HepG2 (cell line): ENCODE measurements around the gene MUC6. TPM values are rescaled to one million over a fixed set of nuclear protein-coding genes. Genes with fewer than 3 reads are reported as not detected.

Experiments
- ATAC-seq: fragments of 200-7000 bp; cut with Tn5 transposase; 3 replicates; pipeline ENCODE4 v1.9.1; 2020; ENCODE audit warnings: mild to moderate bottlenecking, moderate library complexity
- BruUV-seq: library from RNA; stranded (reverse); fragments of 400-500 nt; replicated peaks from 2 replicates; lab custom pipeline; 2021; lab: Mats Ljungman, UMichigan
- CTCF ChIA-PET: fragments of 300-600 bp; formaldehyde crosslinking; extraction: SDS; loops from one replicate; lab custom pipeline; 2021; ENCODE audit warnings: low total read pairs, inconsistent platforms, low intra/inter-chr PET ratio; lab: Yijun Ruan, JAX
- POLR2A ChIA-PET: fragments of 350-600 bp; sonication (Branson Sonifier 250); formaldehyde crosslinking; loops from one replicate; lab custom pipeline; 2020; ENCODE audit warnings: antibody characterized with exemption, inconsistent platforms; lab: Yijun Ruan, JAX
- DNase-seq: peaks from one replicate; pipeline ENCODE4 v3.0.0-alpha.2; 2015; ENCODE audit warnings: low spot score
- FAIRE-seq: peaks from 3 replicates; lab custom pipeline; 2011; peaks lifted over from hg19 to GRCh38; lab: Jason Lieb, UNC
- H2AFZ ChIP-seq: one replicate; pipeline ENCODE4 v1.6.1; 2011; ENCODE audit warnings: low read length, inconsistent platforms
- H3K27ac ChIP-seq: fragments of 300-600 bp; 3 replicates; pipeline ENCODE4 v1.8.0; 2011; ENCODE audit warnings: mixed run types, mild to moderate bottlenecking, mixed read lengths, low read length, inconsistent platforms; ENCODE audit not compliant: insufficient read depth; ENCODE audit errors: extremely low read length
- H3K27me3 ChIP-seq, 2 experiments: fragments of 200-600 bp in 1 of 2; 2 replicates in 1 of 2; 3 replicates in 1 of 2; pipeline versions ENCODE4 v1.6.0 to v1.8.0; 2011; ENCODE audit warnings: low read length in 2 of 2, mild to moderate bottlenecking in 2 of 2, moderate library complexity in 2 of 2, inconsistent platforms in 1 of 2; ENCODE audit not compliant: insufficient read depth in 2 of 2, control insufficient read depth in 1 of 2
- H3K36me3 ChIP-seq, 2 experiments: fragments of 200-600 bp in 1 of 2; replicated peaks in 1 of 2; 2 replicates in 1 of 2; 3 replicates in 1 of 2; pipeline versions ENCODE4 v1.5.1 to v1.8.0; 2011; ENCODE audit warnings: low read length in 2 of 2, inconsistent platforms in 1 of 2; ENCODE audit not compliant: insufficient read depth in 2 of 2, control insufficient read depth in 1 of 2
- H3K4me1 ChIP-seq: 2 replicates; pipeline ENCODE4 v1.5.1; 2012; ENCODE audit warnings: low read length, inconsistent platforms; ENCODE audit not compliant: insufficient read depth
- H3K4me2 ChIP-seq: 2 replicates; pipeline ENCODE4 v1.6.0; 2011; ENCODE audit warnings: low read depth, low read length, inconsistent platforms
- H3K4me3 ChIP-seq, 3 experiments: fragments of 200-600 bp in 1 of 3; sonication (generic), shearing (Covaris generic) in 1 of 3; replicated peaks in 1 of 3; 2 replicates each; pipeline ENCODE4 v1.5.1; 2011 to 2016; ENCODE audit warnings: low read length in 3 of 3, inconsistent platforms in 2 of 3, low read depth in 2 of 3, mild to moderate bottlenecking in 2 of 3, control low read depth in 1 of 3, mixed read lengths in 1 of 3; ENCODE audit not compliant: insufficient read depth in 1 of 3
- H3K79me2 ChIP-seq: one replicate; pipeline ENCODE4 v1.6.1; 2011; ENCODE audit warnings: low read length, inconsistent platforms; ENCODE audit not compliant: insufficient read depth
- H3K9ac ChIP-seq: 2 replicates; pipeline ENCODE4 v1.6.0; 2011; ENCODE audit warnings: mild to moderate bottlenecking, low read depth, low read length, inconsistent platforms; ENCODE audit not compliant: insufficient read depth
- H3K9me3 ChIP-seq: 2 replicates; pipeline ENCODE4 v1.5.1; 2012; ENCODE audit warnings: mild to moderate bottlenecking, low read length
- H4K20me1 ChIP-seq: 2 replicates; pipeline ENCODE4 v1.6.0; 2011; ENCODE audit warnings: inconsistent platforms, mild to moderate bottlenecking, low read length, moderate library complexity; ENCODE audit not compliant: insufficient read depth
- MNT ChIP-seq: fragments of 450-650 bp; IDR thresholded peaks from 2 replicates; pipeline ENCODE4 v1.6.1; 2016
- NFIB ChIP-seq: sonication (generic); formaldehyde crosslinking; IDR thresholded peaks from 2 replicates; pipeline ENCODE4 v1.9.0; 2021; ENCODE audit warnings: missing genetic modification reagents, mild to moderate bottlenecking, borderline replicate concordance
- PAXIP1 ChIP-seq: sonication (generic); formaldehyde crosslinking; conservative IDR thresholded peaks from 2 replicates; pipeline ENCODE4 v1.4.0; 2020; ENCODE audit warnings: mild to moderate bottlenecking, missing genetic modification reagents, moderate library complexity
- PRDM15 ChIP-seq: sonication (generic); formaldehyde crosslinking; IDR thresholded peaks from 2 replicates; pipeline ENCODE4 v1.4.0; 2020; ENCODE audit warnings: missing genetic modification reagents
- SKI ChIP-seq: fragments of 450-650 bp; IDR thresholded peaks from one replicate; pipeline ENCODE4 v1.6.1; 2018; ENCODE audit warnings: mild to moderate bottlenecking; ENCODE audit not compliant: partially characterized antibody
- SP1 ChIP-seq, 2 experiments: fragments of 450-650 bp in 1 of 2; sonication (generic) in 1 of 2; formaldehyde crosslinking in 1 of 2; IDR thresholded peaks; 2 replicates each; pipeline versions ENCODE4 v1.4.0 to v1.6.1; 2016 to 2020; ENCODE audit warnings: missing genetic modification reagents in 1 of 2
- TSC22D2 ChIP-seq: sonication (generic); formaldehyde crosslinking; IDR thresholded peaks from 2 replicates; pipeline ENCODE4 v1.5.1; 2020; ENCODE audit warnings: missing genetic modification reagents, mild to moderate bottlenecking, borderline replicate concordance
- WIZ ChIP-seq: sonication (generic); formaldehyde crosslinking; IDR thresholded peaks from 2 replicates; pipeline ENCODE4 v1.5.1; 2020; ENCODE audit warnings: mild to moderate bottlenecking, missing genetic modification reagents
- ZBTB49 ChIP-seq: sonication (generic); formaldehyde crosslinking; IDR thresholded peaks from 2 replicates; pipeline ENCODE4 v1.4.0; 2020; ENCODE audit warnings: missing genetic modification reagents, borderline replicate concordance
- ZMYM3 ChIP-seq: sonication (generic); formaldehyde crosslinking; IDR thresholded peaks from 2 replicates; pipeline ENCODE4 v1.5.1; 2020; ENCODE audit warnings: mild to moderate bottlenecking, missing genetic modification reagents
- ZNF331 ChIP-seq: sonication (generic); formaldehyde crosslinking; IDR thresholded peaks from 2 replicates; pipeline ENCODE4 v1.4.0; 2020; ENCODE audit warnings: missing genetic modification reagents
- WGBS: methylation state at CpG from one replicate; pipeline ENCODE4 v1.1.6; 2017; ENCODE audit warnings: low lambda C conversion rate; 5-methylcytosine and 5-hydroxymethylcytosine counted together
- in situ Hi-C: cut with HindIII; loops from 2 replicates; pipeline ENCODE4 v1.10.0; 2017; ENCODE audit warnings: low pct_unique_long_range_greater_than_20kb; ENCODE audit not compliant: extremely low pct_ligation_motif_present
- intact Hi-C: fragments of 100-400 bp; cut with micrococcal nuclease; formaldehyde crosslinking; loops from one replicate; pipeline ENCODE4 v1.10.0; 2022; ENCODE audit not compliant: unreplicated experiment
- polyA plus RNA-seq, 8 experiments: library from polyadenylated mRNA; depleted of rRNA in 3 of 8; stranded (reverse) in 7 of 8; unstranded in 1 of 8; fragments of >200 nt; fragmentation: Illumina TruSeq in 4 of 8; extraction: Trizol in 4 of 8; gene quantifications; 2 replicates each; pipeline versions ENCODE4 v1.2.1 to v1.2.3, GENCODE V29; 2011 to 2016; ENCODE audit warnings: low read depth in 4 of 8, missing spikeins in 1 of 8, mixed read lengths in 1 of 8; ENCODE audit not compliant: insufficient read depth in 1 of 8
- total RNA-seq, 5 experiments: library from RNA; depleted of rRNA; stranded (reverse); fragments of >200 nt; fragmentation: Illumina TruSeq; extraction: Trizol; gene quantifications; 2 replicates each; pipeline ENCODE4 v1.2.3, GENCODE V29; 2016; ENCODE audit warnings: low read depth in 1 of 5

Gene MUC6
- total and polyA plus RNA-seq, 2 of the 13 experiments (the other 11 are each of a cell fraction or from before 2014, with no cell fraction given), result not detected

GRCh38 chr11:1038921-1039320 is 2.4 kb upstream of the MUC6 start:
- no peaks in the 10 kb centered on the region for H3K79me2 ChIP-seq
- H3K4me1 ChIP-seq, result peaks cover 9% of the 10 kb centered on the region
- no TSS peak for BruUV-seq
- 59% methylated on average over 11 of the region's 12 CpGs for WGBS
- H3K4me2 ChIP-seq, result no peak overlapping the region
- no peaks in the 10 kb centered on the region for H3K9me3 ChIP-seq
- H3K27me3 ChIP-seq, result peaks cover 29 to 95% of the 10 kb centered on the region in 2 experiments; a peak in 4 of 5 replicates
- no peak overlapping the region for H2AFZ ChIP-seq
- H3K9ac ChIP-seq, result no peak overlapping the region
- no peak for TF ChIP-seq WIZ (CRISPR knock-in tag)
- peak; percentile 92 for TF ChIP-seq MNT
- TF ChIP-seq TSC22D2 (CRISPR knock-in tag), result no peak
- 0 out of 2 replicates have a peak, but pooled peaks have one; percentile 18 for TF ChIP-seq SP1 (IDR thresholded peaks at IDR 0.05)
- TF ChIP-seq SP1 (CRISPR knock-in tag; IDR thresholded peaks at IDR 0.05), result no peak
- no peak for TF ChIP-seq ZMYM3 (CRISPR knock-in tag)
- no peak for TF ChIP-seq NFIB (CRISPR knock-in tag)
- TF ChIP-seq PRDM15 (CRISPR knock-in tag), result no peak
- no peak for TF ChIP-seq PAXIP1 (CRISPR knock-in tag)
- no peak for TF ChIP-seq SKI
- TF ChIP-seq ZNF331, result no peak
- TF ChIP-seq ZBTB49 (CRISPR knock-in tag), result no peak
- H3K4me3 ChIP-seq, result no peak overlapping the region
- ATAC-seq (no peak), DNase-seq (no peak), FAIRE-seq (no peak)
- POLR2A ChIA-PET, result no interaction called here
- H3K27ac ChIP-seq, result no peak overlapping the region
- in situ Hi-C loops (no loop called here), intact Hi-C loops (no loop called here)
- H4K20me1 ChIP-seq, result no peaks in the 10 kb centered on the region
- CTCF ChIA-PET, result no interaction called here
- H3K36me3 ChIP-seq, result no peaks in the 10 kb centered on the region
